HG03280 (cell line): Measurements from ENCODE around the gene ABTB2.
"Not testable (repeated sequence)": the region's sequence is repeated elsewhere in the genome, so short reads cannot be mapped to it uniquely, and the experiment has no call there.

Source experiments
- ATAC-seq: cut with Tn5 transposase; IDR thresholded peaks from one replicate; pipeline ENCODE4 v1.9.1; 2021; ENCODE audit warnings: mild to moderate bottlenecking, moderate library complexity; ENCODE audit not compliant: unreplicated experiment

ABTB2 gene

DNA sequence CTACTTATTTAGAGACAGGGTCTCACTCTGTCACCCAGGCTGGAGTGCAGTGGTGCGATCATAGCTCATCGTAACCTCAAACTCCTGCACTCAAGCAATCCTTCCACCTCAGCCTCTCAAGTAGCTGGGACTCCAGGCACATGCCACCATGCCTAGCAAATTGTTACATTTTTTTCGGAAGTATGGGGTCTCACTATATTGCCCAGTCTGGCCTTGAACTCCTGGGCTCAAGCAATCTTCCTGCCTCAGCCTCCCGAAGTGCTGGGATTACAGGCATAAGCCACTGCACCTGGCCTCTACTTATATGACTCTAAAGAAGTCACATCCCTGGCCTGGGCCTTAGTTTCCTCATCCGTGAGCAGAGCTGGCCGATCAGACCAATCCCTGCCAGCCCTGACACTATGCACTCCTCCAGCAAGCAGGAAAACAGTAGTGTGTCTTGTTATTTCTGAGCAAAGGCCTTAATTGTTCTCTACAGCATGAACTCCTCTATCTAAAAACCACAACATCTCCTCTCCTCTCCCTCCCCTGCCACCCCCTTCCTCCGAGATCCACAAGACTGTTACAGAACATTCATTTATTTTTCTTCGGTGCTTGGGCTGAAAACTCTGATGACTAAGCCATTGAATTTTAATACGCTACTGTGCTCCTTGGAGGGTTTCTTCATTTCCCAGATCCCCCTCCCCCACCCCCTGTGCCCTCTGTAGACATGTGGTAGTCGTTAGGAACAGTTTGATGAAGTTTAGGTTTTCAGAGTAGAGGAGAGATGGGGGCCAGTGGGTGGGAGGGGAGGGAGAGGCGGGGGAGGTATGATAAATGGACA, 91.5 kb downstream of the ABTB2 start:
- no peak for ATAC-seq

DNA sequence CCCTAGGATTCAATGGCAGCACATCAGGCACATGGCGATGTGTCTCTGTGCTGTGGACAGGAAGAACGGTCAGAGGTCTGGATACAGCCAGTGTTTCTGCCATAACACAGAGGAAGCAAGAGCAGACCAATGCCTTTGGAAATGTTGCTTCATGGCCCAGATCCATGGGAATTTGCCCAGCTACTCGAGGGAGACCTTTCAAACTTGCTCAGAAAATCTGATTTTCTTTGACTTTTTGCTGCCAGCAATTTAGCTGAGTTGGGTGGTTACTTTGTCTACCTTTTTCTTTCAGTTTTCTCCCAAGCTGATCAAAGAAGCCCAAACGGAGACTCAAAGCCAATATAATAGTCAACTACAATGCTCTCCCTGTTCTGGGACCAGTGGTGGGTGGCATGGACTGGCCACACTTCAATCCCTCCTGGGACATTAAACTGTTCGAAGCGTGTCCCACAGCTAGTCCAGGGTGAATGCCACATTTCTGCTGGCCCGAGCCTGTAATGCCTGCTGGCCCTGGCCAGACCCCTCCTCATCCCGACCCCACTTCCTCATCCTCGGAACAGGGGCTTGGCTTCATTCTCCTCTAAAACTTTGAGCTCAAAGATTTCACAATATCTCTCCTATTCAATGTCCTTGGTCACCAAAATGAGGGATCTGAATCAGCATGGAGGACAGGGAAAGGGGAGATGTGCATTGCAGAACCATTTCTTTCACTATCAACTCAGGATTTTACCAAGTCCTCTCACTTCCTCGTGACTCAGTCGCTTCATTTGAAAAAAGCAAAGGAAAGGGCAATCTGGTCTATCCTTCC, 93.3 kb downstream of the ABTB2 start:
- no peak for ATAC-seq

DNA sequence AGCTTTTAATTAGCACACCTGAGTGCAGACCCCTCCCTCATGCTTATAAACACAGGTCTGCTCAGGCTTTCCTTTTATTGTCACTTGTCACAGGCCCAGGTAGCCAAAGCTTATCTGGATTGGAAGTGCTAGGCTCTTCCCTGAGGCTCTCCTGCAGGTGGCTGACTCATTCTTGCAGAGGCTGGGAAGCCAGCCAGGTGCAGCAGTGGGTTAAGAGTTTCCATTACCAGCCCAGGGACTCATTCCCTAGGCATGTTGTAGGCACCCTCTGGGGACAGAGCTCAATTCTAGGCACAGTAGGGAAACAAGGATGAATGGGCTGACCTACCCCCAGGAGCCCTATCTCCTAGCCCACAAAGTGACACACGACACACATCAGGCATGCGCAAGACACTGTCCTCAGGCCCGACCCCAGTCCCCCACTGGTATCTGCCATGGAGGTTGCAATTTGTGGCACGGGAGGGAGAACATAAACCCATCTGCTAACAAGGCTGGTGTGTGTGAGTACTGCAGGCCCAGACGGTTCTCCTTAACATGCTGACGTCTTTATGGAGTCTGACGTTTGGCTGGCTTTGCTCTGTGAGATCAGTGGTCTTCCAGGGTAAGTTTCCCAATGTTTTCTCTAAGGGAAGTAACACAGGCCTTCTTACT, 94.2 kb downstream of the ABTB2 start:
- ATAC-seq: no peak

DNA sequence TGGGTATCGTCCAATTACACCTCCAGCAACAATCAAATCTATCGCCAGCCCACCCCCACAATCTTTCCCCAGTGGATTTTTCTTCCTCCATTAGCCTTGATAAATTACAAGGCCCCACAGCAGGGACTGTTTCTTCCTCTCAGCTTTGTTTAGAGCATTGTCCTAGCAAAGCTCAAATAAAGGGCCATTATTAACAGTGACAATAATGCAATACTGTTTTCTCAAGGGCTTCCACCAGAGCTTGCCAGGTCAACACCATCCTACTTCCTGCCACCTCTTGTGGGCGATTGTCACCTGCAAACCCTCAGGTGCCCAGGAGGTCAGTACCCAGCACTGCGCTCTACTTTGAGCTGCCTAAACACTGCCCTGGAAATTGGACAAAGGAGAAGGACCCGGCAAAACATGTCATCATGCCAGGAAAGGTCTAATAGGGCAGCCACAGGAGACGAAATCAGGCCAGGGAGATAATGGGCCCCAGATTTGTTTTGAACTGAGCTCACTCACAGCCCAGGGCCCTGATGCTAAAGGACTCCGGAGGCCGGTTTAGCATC, 95.2 kb downstream of the ABTB2 start:
- no peak for ATAC-seq

DNA sequence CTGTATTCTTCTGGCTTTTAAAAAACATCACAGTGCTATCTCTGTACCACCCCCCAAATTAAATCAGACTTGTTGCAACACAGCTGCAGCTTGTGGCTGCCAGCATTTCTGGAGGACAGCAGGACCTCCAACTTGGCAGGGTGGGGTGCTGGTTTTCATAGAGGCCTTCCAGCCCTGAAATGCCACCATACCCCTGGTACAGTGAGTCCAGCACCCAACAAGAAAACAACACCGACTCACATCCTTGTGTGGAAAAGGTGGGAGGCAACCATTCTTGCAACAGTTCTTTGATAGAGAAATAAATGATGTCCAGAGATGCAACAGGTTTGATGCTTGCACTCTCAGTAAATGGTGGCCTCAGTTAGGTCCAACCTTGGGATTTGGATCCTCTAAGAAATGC, 96.0 kb downstream of the ABTB2 start:
- no peak for ATAC-seq

DNA sequence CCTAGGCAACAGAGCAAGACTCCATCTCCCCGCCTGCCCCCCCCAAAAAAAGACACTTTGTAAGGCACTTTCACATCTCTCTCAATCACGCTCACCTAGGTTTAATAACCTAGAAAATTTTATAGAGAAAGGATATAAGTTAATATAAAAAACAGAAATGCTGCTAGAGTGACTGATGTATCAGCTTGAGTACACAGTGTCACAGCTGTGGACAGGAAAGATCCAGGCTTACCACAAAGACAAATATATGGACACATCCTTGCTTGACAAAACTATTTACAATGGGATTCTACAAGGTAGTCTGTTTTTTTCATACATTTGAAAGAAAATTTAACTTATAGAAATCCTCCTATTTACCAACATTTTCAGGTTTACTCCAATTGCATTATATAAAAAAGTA, 96.7 kb downstream of the ABTB2 start:
- no peak for ATAC-seq

DNA sequence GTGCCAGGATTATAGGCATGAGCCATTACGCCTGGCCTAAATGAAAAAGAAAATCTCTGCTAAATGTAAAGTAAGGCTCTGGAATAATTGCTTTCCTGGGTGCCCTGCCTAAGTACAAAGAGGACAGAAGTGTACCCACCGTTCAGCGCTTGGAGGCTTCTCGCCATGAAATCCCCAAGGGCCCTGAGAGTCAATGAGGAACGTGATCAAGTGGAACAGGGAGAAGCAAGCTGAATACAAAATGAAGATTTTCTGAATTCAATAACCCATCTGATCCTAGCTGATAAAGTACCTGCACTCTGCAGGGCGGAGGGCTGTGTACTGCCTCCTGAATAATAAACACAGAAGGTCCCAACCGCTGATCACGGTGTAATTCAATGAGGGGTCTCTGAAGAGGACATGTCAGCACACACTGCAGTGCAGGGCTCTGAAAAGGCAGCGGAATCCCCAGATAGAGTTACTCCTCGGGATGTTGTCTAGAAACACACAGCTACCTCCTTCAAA, 97.7 kb downstream of the ABTB2 start:
- no peak for ATAC-seq

DNA sequence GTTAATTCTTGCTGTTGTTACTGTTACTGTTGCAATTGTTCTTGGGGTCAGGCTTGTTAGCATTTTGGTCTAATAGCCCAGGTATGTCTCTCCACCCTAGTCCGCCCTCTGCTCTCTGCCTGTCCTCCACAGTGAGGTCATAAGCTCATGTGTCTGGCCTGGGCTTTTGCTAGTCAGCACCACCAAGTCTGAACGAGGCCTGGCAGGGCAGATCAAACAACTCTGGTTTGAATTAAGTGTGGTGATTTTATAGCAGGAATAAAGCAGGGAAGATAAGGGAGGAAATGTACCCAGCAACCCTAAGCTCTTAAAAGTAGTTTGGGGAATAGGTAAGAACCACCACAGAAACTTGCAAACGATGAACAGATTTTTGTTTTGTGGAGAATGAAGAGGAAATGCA, 98.7 kb downstream of the ABTB2 start:
- no peak for ATAC-seq

DNA sequence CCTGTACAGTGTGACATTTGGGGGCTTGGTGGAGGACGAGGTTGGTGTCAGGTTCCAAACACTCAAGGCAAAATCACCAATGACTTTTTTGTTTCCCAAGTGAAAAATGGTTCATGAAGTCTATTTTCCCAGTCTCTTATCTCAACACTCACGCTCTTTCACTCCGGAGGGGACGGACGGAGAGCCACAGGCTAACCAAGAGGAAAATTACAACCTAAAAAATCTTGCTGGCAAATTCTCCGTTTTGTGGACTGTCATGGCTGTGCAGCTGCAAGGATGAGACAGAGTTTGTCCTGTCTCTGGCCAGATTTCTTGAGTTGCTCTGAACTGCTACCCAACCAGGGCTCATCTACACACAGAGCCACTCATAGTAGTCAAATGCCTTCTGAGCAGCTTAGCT, 101.2 kb downstream of the ABTB2 start:
- no peak for ATAC-seq

DNA sequence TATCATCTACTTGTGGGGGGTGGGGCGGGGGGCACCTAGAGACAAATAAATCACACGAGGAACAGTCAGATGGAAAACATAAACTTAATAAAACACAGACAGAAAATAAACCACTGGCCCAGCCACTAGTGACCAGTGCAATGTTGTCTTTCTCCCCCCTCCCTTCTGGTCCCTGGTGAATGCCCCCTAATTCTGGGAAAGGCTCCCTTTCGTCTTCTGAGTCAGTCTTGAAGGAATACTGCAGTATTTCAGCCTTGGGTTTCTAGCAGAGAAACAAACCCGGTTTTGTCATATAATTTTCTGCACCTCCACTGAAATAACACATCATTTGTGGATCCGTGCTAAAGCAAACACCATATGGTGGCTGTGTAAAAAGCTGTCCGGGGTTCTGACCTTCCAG, 101.7 kb downstream of the ABTB2 start:
- no peak for ATAC-seq

DNA sequence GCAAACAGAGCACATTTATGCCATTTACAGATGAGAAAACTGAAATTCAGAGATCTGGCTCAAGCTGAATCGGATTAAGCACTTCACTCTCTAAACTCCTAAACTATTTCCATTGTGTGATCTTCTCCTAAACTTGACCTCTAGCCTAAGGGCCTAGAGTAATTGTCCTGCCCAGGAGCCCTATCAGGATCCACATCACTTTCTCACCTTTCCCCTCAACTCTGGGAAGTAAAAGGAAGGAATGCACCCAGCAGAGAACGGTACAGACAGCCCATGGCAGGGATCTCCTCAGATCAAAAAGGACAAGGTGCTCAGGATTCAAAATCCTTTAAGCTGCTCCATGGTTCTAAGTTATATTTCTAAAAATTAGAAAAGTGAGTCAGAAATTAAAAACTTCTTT, 102.7 kb downstream of the ABTB2 start:
- ATAC-seq: no peak

DNA sequence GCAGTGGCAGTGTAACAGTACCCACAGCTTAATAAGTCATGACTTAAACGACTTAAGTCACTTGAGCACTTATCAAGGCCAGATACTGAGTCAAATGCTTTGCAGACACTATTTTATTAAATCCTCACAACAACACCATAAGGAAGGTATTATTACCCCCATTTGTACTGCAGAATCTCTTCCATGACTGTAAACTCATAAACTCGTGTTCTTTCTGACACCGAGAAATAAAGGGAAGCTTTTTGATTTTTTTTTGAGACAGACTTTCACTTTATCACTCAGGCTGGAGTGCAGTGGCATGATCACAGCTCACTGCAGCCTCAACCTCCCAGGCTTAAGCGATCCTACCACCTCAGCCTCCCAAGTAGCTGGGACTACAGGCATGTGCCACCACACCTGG, 103.8 kb downstream of the ABTB2 start:
- ATAC-seq: no peak

DNA sequence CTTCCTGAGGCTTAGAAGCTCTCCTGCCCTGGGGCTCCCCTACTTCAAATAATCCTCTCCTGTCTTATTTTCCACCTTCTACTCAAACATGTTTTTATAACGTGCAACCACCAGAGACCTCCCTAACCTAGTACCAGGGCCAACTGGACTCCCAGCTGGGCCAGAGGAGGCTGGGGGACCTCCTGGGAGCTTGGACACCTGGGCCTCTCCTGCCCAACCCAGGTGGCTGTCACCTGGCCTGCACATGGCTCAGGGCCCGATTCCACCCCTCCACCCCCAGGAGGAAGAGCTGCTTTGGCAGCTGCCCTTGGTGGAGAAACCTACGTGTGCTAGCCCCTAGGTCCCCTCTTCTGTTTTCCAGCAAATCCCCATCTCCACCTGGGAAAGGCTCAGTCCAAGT, 105.2 kb downstream of the ABTB2 start:
- no peak for ATAC-seq

DNA sequence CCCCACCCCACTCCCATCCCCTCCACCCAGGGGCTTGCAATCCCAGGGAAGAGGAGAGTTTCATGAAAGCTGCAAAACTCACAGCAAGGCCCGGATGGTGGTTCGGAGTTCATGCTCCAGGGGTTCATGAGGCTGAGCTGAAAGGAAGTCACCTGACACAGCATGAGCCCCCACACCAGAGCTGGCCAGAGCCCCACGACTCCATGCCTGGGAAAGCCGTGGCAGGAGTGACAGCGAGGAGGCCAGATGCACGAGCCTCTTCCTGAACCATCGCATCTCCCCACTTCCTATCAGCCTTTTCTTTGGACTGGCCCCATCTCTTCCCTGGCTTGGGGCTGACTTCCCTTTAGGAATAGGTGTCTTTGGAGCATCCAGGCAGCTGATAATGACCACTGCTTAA, 105.8 kb downstream of the ABTB2 start:
- no peak for ATAC-seq

DNA sequence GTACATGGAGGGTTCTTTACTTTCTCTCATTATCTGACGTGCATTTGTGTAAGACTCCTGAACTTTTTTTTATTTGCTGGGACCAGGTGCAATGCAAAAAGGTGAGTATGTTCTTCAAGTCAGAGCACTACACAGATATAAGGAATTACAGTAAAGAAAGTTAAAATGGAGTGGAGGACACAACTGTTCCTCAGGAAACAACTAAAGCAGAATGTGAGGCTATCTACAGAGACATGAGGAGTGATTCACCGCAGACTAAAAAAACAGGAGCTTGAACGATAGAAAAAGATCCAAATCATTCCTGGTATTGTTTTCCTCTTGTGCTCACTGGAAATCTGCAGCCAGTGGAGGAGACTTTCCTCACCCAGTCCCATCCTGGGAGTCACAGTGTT, 106.2 kb downstream of the ABTB2 start:
- no peak for ATAC-seq

DNA sequence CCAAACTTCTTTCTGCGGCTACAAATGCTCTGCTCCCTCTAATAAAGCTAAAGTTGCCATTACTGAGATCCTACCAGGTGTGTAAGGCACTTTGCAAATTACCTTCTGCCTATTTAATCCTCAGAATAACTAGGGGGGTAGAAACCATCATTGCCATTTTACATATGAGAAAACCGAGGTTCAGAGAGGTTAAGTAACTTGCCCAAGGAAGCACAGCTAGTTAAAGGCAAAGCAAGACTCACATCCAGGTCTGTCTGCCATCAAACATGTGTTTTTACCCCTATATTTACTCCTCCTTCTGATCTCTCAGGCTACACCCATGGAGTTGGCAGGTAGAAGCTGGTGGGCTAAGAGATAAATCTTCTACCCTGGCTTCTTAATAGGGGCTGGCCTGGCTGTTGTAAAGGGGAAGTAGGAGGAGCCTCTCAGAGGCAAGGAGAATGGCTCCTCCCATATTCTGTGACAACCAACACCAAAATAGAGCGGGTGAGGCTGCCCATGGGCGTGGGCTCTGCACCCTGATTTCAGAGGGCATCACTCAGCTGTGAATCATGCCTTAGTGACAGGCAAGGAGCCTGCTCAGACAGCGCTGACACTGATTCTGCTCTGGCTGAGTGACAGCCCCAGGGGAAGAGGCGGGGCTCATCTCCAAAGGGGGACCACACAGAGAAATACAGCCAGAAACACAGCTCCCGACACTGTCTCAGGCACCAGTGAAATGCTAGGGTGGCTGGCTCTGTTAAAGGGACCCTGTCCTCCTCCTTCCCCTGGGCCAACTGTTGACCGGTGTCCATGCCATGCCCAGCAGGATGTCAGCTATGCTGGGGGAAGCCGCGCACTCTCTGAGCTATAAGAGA, 106.8 kb downstream of the ABTB2 start:
- ATAC-seq: peak; percentile 71

DNA sequence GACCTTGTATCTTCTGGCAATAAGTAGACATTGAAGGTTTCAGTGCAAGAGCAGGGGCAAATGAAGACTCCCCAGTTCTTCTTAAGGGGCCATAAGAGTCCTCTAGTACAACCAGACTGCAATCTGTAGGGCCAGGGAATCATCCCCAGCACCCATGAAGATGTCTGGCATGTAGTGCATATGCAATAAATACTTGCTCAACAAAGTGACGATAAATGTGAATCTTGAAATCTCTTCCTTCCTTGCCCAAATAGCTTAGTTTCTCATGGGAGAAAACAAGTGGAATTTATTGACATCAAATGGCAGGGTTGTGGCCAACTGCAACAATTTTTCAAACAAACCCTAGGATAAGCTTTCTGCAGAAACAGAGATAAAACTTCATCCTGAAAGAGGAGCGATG, 107.6 kb downstream of the ABTB2 start:
- no peak for ATAC-seq

DNA sequence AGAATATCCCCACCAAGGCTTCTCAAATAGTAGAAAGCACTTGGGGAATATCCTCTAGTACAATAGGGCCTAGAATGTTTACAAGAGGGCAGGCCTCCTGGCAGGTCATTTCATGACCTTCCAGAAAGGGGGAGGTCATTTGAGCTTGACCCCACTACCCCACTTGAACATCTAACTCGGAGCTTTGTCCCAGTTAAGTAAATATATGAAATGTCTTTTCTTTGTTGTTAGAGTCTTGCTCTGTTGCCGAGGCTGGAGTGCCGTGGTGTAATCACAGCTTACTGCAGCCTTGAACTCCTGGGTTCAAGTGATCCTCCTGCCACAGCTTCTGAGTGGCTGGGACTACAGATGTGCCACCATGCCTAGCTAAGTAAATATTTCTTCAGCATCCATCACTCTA, 108.4 kb downstream of the ABTB2 start:
- ATAC-seq: no peak

DNA sequence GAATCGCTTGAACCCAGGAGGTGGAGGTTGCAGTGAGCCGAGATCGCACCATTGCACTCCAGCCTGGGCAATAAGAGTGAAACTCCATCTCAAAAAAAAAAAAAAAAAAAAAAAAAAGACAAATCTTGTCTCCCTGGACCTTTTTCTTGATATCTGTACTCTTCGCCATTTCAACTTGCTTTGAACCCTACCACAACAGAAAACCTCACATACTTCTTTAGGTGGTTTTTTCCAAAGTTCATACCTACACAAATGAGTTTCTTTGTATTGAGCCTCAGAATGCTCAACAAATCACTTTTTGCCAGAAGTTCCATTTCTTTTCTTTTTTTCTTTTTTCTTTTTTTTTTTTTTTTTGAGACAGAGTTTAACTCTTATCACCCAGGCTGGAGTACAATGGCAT, 111.3 kb downstream of the ABTB2 start:
- not testable (repeated sequence) for ATAC-seq

DNA sequence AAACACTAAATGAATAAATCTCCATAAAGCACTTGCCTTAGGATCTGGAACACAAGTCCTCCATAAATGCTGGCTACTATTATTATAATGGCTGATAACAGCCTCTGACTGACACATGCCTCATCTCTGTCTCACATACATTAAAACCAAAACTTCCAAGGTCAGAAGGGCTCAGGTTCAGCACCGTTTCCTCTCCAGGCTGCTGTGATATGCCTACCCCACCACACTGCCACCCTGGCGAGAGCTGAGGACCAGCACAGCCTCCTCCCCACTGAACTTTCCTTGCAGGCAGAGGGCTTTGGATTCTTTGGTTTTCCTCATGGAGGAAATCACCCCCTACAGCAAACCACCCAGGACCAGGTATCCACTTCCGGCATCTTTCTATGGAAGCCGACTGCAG, 112.8 kb downstream of the ABTB2 start:
- ATAC-seq: no peak
